Measurements from ENCODE around the gene BPI.

The BPI gene

GRCh38 chr20:38355161-38356012 is 51.4 kb downstream of the BPI start:
- TF ChIP-seq CTCF (IDR thresholded peaks at IDR 0.05) = no peak
- Histone ChIP-seq H3K9me3 (ENCODE audit: control insufficient read depth, low read length) (no peaks in the 10 kb centered on the region), H3K4me1 (no peaks in the 10 kb centered on the region), H3K27ac (no peak overlapping the region), H3K9ac (no peak overlapping the region), H3K4me3 (ENCODE audit: low read depth, low read length) (no peak overlapping the region), H3K79me2 (no peaks in the 10 kb centered on the region), H3K4me2 (ENCODE audit: low read length) (no peak overlapping the region), H2AFZ (no peak overlapping the region), H3K36me3 (ENCODE audit: control insufficient read depth, insufficient read depth, low read length) (no peaks in the 10 kb centered on the region), H3K27me3 (ENCODE audit: control insufficient read depth, insufficient read depth, low read length) (no peaks in the 10 kb centered on the region)

DNA sequence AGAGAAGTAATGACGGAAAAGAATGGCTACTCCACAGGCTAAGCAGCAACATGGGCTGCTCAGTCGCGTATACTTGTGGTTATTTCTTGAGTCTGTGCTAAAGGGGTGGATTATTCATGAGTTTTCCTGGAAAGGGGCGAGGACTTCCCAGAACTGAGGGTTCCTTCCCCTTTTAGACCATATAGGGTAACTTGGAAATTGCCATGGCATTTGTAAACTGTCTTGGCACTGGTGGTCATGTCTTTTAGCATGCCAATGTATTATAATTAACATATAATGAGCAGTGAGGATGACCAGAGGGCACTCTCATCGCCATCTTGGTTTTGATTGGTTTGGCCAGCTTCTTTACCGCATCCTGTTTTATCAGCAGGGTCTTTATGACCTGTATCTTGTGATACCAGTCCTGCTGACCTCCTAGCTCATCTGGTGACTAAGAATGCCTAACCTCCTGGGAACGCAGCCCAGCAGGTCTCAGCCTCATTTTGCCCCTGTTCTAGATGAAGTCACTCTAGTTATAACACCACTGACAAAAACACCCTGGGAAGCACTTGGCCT is 53.8 kb downstream of the BPI start:
- H3K9me3 ChIP-seq (ENCODE audit: control insufficient read depth, low read length) = no peaks in the 10 kb centered on the region
- H3K9ac ChIP-seq = no peak overlapping the region
- no peaks in the 10 kb centered on the region for H3K36me3 ChIP-seq (ENCODE audit: control insufficient read depth, insufficient read depth, low read length)
- H2AFZ ChIP-seq = no peak overlapping the region
- no peaks in the 10 kb centered on the region for H3K4me1 ChIP-seq
- no peak for TF ChIP-seq CTCF (IDR thresholded peaks at IDR 0.05)
- H3K79me2 ChIP-seq = no peaks in the 10 kb centered on the region
- no peak overlapping the region for H3K4me2 ChIP-seq (ENCODE audit: low read length)
- H3K27me3 ChIP-seq (ENCODE audit: control insufficient read depth, insufficient read depth, low read length) = no peaks in the 10 kb centered on the region
- no peak overlapping the region for H3K27ac ChIP-seq
- H3K4me3 ChIP-seq (ENCODE audit: low read depth, low read length) = no peak overlapping the region

DNA sequence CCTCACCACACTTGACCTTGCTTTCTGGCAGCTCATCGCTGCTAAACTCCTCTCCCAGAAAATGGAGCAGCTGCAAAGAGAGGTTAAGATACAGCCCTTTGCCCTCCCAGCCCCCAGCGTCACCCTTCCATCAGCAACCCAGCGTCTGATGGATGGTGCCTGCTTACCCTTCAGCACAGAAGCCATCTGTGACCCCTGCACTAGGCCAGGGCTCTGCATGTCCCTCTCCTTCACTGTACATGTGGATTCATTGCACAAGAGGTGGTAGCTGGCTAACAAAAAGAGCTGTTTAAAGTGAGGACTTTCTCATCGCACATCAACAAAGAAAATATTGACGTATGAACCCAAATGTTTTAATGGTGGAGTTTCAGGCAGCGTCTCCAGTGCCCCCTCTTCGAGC is 54.6 kb downstream of the BPI start:
- Histone ChIP-seq H3K27me3 (ENCODE audit: control insufficient read depth, insufficient read depth, low read length) (no peaks in the 10 kb centered on the region), H2AFZ (no peak overlapping the region), H3K4me2 (ENCODE audit: low read length) (no peak overlapping the region), H3K36me3 (ENCODE audit: control insufficient read depth, insufficient read depth, low read length) (no peaks in the 10 kb centered on the region), H3K9me3 (ENCODE audit: control insufficient read depth, low read length) (no peaks in the 10 kb centered on the region), H3K4me1 (no peaks in the 10 kb centered on the region), H3K27ac (no peak overlapping the region), H3K9ac (no peak overlapping the region), H3K4me3 (ENCODE audit: low read depth, low read length) (no peak overlapping the region), H3K79me2 (no peaks in the 10 kb centered on the region)
- no peak for TF ChIP-seq CTCF (IDR thresholded peaks at IDR 0.05)

- Histone ChIP-seq H3K4me3 (ENCODE audit: low read depth, low read length) (no peak overlapping the region), H3K79me2 (no peaks in the 10 kb centered on the region), H3K27me3 (ENCODE audit: control insufficient read depth, insufficient read depth, low read length) (no peaks in the 10 kb centered on the region), H3K36me3 (ENCODE audit: control insufficient read depth, insufficient read depth, low read length) (no peaks in the 10 kb centered on the region), H3K4me2 (ENCODE audit: low read length) (no peak overlapping the region), H3K9me3 (ENCODE audit: control insufficient read depth, low read length) (no peaks in the 10 kb centered on the region), H3K9ac (no peak overlapping the region), H3K4me1 (no peaks in the 10 kb centered on the region), H3K27ac (no peak overlapping the region), H2AFZ (no peak overlapping the region)
- TF ChIP-seq CTCF (IDR thresholded peaks at IDR 0.05) = no peak
These were observed 59.2 kb downstream of the BPI start for GRCh38 chr20:38363004-38363747.
